ENCODE measurements around the gene KRT7. TPM values are rescaled to one million over a fixed set of nuclear protein-coding genes. Genes with fewer than 3 reads are reported as not detected.

KRT7 gene
- total and polyA plus RNA-seq, 2 donors (not counting 3 experiments of a cell fraction or from before 2014, with no cell fraction given), result 120 to 293 TPM

DNA sequence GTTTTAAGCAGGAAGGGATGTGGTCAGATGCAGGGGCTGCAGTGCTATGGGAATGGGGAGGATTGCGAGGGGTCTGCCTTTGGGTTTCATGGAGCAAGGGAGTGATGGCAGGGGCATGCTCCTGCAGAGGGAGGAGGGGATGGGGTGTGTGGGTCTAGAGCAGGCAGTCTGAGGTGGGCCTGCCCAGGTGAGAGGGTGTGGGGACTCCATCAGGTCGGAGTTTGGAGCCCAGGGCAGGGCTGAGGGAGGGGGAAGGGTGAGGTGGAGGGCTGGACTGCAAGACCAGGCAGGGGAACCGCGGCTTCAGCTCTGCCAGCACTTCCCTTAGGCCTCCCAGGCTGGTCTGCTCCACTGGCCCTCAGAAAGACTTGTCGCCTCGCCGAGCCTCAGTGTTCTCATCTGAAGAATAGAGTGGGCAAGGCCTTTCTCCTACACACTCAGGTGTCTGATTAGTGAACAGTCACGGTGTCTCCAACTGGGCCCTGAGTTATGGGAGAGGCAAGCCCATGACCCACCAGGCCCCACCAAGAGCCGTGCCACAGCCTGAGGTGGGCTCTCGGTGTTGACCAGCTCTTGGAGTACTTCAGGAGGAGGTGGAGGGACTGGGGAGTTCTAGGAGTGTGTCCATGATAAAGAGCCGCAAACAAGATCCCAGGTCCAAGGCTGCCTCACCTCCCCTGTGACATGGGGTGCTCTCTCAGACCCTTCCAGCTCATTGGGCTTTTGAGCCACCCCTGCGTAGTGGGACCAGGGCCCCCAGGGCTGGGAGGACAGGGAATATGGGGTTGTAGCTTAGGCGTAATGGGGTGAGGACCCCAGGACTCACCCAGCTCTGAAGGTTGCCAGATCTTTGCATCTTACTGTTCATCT lies 21.1 kb upstream of the KRT7 start:
- Histone ChIP-seq H3K27ac (ENCODE audit: insufficient read depth, low read depth, low read length) (no peak overlapping the region), H3K27me3 (ENCODE audit: control insufficient read depth in 2 of 2, insufficient read depth in 2 of 2, low read length in 2 of 2) (no peaks in the 10 kb centered on the region), H3K9ac (replicated peaks; ENCODE audit: extremely low read depth, insufficient read depth, low read length) (no peak overlapping the region), H4K20me1 (replicated peaks; ENCODE audit: control insufficient read depth, extremely low read depth, insufficient read depth, low read length) (no peaks in the 10 kb centered on the region), H3K9me3 (replicated peaks; ENCODE audit: control insufficient read depth, insufficient read depth, low read length) (no peaks in the 10 kb centered on the region), H3K79me2 (ENCODE audit: control insufficient read depth, insufficient read depth, low read length) (no peaks in the 10 kb centered on the region), H3K4me2 (ENCODE audit: insufficient read depth, low read length) (no peak overlapping the region), H3K36me3 (ENCODE audit: control insufficient read depth in 2 of 2, extremely low read depth in 1 of 2, insufficient read depth in 2 of 2, low read length in 2 of 2) (no peaks in the 10 kb centered on the region), H3K4me3 (replicated peaks in 1 of 3; ENCODE audit: insufficient read depth in 1 of 3, low read depth in 1 of 3, low read length in 3 of 3) (no peak overlapping the region), H3K4me1 (ENCODE audit: control insufficient read depth, extremely low read depth, insufficient read depth, low read length) (peaks cover 28% of the 10 kb centered on the region), H3K9me1 (replicated peaks; ENCODE audit: control insufficient read depth, extremely low read depth, insufficient read depth, low read length) (no peaks in the 10 kb centered on the region), H2AFZ (ENCODE audit: low read depth, low read length) (no peak overlapping the region)
- TF ChIP-seq MAX (IDR thresholded peaks at IDR 0.05; ENCODE audit: insufficient read depth, insufficient read length) (no peak), EZH2 (IDR thresholded peaks at IDR 0.05; ENCODE audit: borderline replicate concordance, low read depth, low read length, severe bottlenecking) (no peak), JUN (IDR thresholded peaks at IDR 0.05; ENCODE audit: borderline replicate concordance, insufficient read depth, insufficient read length, low read depth) (no peak), POLR2AphosphoS5 (IDR thresholded peaks at IDR 0.05; ENCODE audit: insufficient read depth, low read depth, low read length) (no peak), POLR2A (IDR thresholded peaks at IDR 0.05; ENCODE audit: low read depth, low read length) (no peak), MYC (IDR thresholded peaks at IDR 0.05; ENCODE audit: low read depth, low read length) (no peak), FOS (IDR thresholded peaks at IDR 0.05; ENCODE audit: borderline replicate concordance, insufficient read depth, low read length) (no peak), GATA2 (IDR thresholded peaks at IDR 0.05; ENCODE audit: insufficient read depth, insufficient read length, low read depth, low read length) (no peak)
- TF ChIP-seq, protein P1, sequence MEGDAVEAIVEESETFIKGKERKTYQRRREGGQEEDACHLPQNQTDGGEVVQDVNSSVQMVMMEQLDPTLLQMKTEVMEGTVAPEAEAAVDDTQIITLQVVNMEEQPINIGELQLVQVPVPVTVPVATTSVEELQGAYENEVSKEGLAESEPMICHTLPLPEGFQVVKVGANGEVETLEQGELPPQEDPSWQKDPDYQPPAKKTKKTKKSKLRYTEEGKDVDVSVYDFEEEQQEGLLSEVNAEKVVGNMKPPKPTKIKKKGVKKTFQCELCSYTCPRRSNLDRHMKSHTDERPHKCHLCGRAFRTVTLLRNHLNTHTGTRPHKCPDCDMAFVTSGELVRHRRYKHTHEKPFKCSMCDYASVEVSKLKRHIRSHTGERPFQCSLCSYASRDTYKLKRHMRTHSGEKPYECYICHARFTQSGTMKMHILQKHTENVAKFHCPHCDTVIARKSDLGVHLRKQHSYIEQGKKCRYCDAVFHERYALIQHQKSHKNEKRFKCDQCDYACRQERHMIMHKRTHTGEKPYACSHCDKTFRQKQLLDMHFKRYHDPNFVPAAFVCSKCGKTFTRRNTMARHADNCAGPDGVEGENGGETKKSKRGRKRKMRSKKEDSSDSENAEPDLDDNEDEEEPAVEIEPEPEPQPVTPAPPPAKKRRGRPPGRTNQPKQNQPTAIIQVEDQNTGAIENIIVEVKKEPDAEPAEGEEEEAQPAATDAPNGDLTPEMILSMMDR (IDR thresholded peaks at IDR 0.05; ENCODE audit: extremely low read depth in 1 of 2, insufficient read depth in 1 of 2, low read depth in 1 of 2, low read length in 2 of 2), result no peak
- no TSS peak for BruUV-seq (replicated peaks)
- dilution Hi-C loops (cut with MboI; ENCODE audit: extremely low pct_ligation_motif_present, low sequenced_read_pairs), result no loop called here
- POLR2A ChIA-PET, result no interaction called here
- no peak for FAIRE-seq
- DNase-seq (ENCODE audit: low read depth, low spot score), result no peak
- CTCF ChIA-PET, result interaction anchor here (0.9 to 8.1 kb wide), 14 partner anchors 10 to 97 kb away, joined by 3 to 138 read pairs (median 6); partner anchors contain the start of gene KRT80
- intact Hi-C loops (cut with micrococcal nuclease), result loop anchor here (10.0 kb wide), 1 partner anchor 663 kb away; no protein-coding TSS in a partner anchor
